ENCODE measurements around the gene OR6S1.

- TF ChIP-seq CTCF (IDR thresholded peaks at IDR 0.05) (no peak), REST (IDR thresholded peaks at IDR 0.05; ENCODE audit: insufficient read depth in 1 of 2, low read depth in 2 of 2, low read length in 1 of 2) (no peak)
Measured at GRCh38 chr14:20686386-20687143, 45.1 kb upstream of the OR6S1 start.
